ENCODE measurements around the gene S1PR3.

DNA sequence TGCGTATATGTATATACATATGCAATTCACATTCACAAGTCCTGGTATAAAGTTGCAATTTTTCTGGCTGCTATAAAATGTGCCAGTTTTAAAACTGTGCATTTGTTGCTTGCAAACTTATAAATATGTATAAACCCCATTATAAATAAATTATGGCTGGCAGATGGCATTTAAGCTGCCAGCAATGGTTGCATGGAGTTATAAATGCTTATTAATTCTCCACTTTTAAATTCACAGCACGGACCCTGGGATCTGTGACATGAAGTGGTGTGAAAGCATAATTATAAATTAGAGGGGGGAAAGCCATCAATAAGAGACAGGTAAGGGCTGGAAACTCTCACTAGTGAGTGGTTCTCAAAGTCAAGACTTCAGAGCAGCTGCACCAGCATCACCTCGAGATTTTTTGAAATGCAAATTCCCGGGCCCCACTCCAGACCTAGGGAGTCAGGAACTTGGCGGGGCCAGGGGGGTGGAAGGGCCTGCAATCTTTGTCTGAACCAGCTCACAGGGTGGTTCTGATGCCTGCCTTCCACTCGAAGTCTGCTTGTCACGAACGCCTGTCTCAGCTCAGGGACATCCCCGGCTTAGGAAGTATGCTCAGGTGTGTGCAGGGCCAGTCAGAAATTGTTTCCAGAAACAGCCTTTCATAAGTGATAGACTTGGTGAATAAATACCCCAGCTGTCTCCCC lies 16.9 kb downstream of the S1PR3 start:
- TF ChIP-seq, protein P1, sequence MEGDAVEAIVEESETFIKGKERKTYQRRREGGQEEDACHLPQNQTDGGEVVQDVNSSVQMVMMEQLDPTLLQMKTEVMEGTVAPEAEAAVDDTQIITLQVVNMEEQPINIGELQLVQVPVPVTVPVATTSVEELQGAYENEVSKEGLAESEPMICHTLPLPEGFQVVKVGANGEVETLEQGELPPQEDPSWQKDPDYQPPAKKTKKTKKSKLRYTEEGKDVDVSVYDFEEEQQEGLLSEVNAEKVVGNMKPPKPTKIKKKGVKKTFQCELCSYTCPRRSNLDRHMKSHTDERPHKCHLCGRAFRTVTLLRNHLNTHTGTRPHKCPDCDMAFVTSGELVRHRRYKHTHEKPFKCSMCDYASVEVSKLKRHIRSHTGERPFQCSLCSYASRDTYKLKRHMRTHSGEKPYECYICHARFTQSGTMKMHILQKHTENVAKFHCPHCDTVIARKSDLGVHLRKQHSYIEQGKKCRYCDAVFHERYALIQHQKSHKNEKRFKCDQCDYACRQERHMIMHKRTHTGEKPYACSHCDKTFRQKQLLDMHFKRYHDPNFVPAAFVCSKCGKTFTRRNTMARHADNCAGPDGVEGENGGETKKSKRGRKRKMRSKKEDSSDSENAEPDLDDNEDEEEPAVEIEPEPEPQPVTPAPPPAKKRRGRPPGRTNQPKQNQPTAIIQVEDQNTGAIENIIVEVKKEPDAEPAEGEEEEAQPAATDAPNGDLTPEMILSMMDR (IDR thresholded peaks at IDR 0.05; ENCODE audit: extremely low read depth in 1 of 2, insufficient read depth in 1 of 2, low read depth in 1 of 2, low read length in 2 of 2): no peak
- TF ChIP-seq, protein P2, sequence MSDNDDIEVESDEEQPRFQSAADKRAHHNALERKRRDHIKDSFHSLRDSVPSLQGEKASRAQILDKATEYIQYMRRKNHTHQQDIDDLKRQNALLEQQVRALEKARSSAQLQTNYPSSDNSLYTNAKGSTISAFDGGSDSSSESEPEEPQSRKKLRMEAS (IDR thresholded peaks at IDR 0.05; ENCODE audit: insufficient read depth, insufficient read length): no peak
- TF ChIP-seq EZH2 (IDR thresholded peaks at IDR 0.05; ENCODE audit: borderline replicate concordance, low read depth, low read length, severe bottlenecking): no peak

Measured in endothelial cell of umbilical vein (primary cell).